NCI-H2196 (cell line): ENCODE results near the gene KCP.

Experiments
- DNase-seq: peaks from one replicate; lab custom pipeline; 2025; ENCODE audit not compliant: unreplicated experiment; lab: John Stamatoyannopoulos, UW

Gene KCP

DNA sequence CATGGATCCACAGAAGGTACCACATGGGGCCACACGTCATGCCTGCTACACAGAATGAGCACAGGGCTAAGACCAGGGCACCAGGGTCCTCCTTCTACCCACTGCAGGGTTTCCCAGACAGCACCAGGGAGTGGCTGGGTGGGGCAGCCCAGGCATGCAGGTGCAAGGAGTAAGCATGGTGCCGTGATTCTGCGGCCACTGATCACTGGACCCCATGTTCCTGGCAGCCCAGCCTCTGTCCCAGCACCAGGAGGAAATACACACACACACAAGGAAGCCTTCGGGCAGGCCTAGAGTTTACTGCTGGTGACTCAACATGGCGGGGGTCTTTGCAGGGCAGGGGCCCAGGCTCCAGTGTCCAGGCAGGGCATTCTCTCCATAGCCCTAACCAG lies 33.9 kb downstream of the KCP start:
- DNase-seq, result no peak

GRCh38 chr7:128876127-128876526 lies 34.4 kb downstream of the KCP start:
- DNase-seq, result no peak

DNA sequence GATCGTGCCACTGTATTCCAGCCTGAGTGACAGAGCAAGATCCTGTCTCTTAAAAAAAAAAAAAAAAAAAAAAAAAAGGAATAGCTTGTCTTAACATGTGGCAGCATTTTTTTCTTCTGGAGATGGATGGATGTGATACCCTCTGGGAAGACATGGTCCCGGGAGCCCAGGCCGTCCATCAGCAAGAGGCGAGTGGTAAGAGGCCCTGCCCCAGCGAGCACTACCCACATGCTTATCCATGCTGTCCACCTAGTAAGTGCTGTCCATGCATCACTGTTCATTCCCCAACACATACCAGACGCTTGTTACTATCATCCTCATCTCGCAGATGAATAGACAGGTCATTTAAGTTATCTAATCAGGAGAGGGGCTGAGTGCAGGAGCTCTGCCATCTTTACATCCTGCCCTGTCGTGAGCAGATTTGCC lies 35.0 kb downstream of the KCP start:
- no peak for DNase-seq

GRCh38 chr7:128874140-128875031 lies 36.1 kb downstream of the KCP start:
- peak; percentile 72 for DNase-seq

GRCh38 chr7:128873234-128873633 lies 37.3 kb downstream of the KCP start:
- no peak for DNase-seq

GRCh38 chr7:128872394-128872824 lies 38.1 kb downstream of the KCP start:
- no peak for DNase-seq

- no peak for DNase-seq
Measured at GRCh38 chr7:128871050-128871449, 39.5 kb downstream of the KCP start.

GRCh38 chr7:128869944-128870285 lies 40.6 kb downstream of the KCP start:
- DNase-seq, result no peak

GRCh38 chr7:128869138-128869943 lies 41.2 kb downstream of the KCP start:
- DNase-seq, result peak; percentile 48

- DNase-seq, result no peak
Measured at GRCh38 chr7:128868624-128869137, 41.8 kb downstream of the KCP start.

DNA sequence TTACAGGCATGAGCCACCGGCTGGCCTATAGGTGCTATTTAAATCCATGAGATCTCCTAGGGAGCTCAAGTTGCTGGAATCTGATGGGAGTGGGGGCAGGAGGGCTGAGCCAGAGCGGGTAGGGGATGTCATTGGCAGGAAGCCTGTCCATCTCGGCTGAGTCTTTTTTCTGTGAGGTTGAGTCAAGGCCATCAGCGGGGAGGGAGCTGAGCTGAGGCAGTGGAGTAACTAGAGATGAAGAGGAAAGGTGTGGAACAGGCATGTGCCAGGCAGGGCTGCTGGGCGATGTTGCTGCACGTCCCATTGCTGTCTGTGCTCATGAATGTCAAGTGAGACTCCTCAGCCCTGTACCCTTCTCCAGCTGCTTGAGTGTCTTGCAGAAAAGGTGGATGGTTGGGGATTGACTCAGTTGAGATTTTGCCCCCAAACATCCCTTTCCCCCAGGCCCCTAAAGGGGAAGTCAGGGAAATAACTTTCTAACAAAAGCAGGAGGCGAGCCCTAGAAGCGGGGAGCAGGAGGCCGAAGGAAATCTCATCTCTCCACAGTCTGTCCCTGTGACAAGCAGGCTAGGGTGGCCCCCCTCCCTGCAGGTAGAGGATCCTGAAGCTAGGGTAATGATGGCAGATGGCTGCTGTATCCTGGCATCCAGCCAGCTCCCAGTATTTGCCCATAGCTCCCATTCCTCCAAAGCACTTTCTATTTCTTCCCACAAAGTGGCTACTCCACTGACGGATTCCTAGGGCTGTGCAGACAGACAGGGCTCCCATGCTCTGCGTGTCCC lies 42.5 kb downstream of the KCP start:
- DNase-seq, result peak; percentile 56

DNA sequence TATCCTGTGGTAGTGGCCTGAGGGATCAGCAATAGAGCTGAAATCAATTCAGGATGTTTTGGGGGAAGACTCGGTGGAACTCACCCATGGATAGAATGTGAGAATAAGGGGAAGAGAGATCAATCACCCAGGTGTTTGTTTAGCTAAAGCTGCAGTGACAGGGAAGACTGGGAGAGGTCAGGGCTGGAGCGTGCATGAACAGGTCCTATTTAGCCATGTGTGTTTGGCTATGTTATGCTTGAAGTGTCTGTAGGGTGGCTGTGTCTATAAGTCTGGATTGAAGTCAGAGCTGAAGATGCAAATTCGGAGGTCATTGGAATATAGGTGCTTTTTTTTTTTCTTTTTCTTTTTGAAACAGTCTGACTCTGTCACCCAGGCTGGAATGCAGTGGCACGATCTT lies 43.3 kb downstream of the KCP start:
- DNase-seq, result no peak

GRCh38 chr7:128865996-128866877 lies 44.3 kb downstream of the KCP start:
- DNase-seq, result no peak

- no peak for DNase-seq
Measured at GRCh38 chr7:128865303-128865702, 45.2 kb downstream of the KCP start.

DNA sequence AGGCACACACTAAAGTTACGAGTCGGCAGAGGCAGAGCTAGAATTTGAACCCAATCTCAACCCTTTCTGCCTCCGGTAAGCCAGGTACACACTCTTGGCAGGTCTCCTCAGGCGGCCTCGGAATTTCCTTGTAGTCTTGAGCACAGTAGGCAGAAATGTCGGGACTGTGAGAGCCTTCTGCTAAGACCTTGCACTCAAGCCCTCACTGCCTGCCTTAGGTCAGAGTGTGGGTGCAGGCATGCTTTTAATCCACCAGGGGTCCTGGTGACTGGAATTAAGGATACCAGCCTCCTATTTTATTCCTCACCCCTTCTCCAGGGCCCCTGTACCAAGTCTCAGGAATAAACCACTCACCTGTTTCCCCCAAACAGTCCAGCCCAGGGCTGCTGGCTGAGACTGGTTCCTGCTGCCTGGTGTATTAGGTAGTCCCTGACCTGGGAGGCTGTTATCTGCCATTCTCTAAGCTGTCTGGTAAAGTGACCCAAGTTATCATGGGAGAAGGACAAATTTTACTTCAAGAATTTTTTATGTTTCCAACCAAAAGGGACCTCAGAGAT lies 47.0 kb downstream of the KCP start:
- DNase-seq, result peak; percentile 24

- DNase-seq, result peak; percentile 95
Measured at GRCh38 chr7:128862571-128863432, 47.7 kb downstream of the KCP start, which contains the start of gene ATP6V1F. ATP6V1F (plus strand) TSS chr7:128862856; CDS start chr7:128862905, 49 bp downstream.

- no peak for DNase-seq
Measured at GRCh38 chr7:128861957-128862570, 48.4 kb downstream of the KCP start.
